NOMO-1 treated with dmso at 0.1 percent for 144 hours (cell line): ENCODE measurements around the gene AQP3.
"Not testable (repeated sequence)": the region's sequence is repeated elsewhere in the genome, so short reads cannot be mapped to it uniquely, and the experiment has no call there.

Experiments used
- DNase-seq: peaks from one replicate; lab custom pipeline; 2025; ENCODE audit not compliant: unreplicated experiment; lab: John Stamatoyannopoulos, UW

AQP3 gene

DNA sequence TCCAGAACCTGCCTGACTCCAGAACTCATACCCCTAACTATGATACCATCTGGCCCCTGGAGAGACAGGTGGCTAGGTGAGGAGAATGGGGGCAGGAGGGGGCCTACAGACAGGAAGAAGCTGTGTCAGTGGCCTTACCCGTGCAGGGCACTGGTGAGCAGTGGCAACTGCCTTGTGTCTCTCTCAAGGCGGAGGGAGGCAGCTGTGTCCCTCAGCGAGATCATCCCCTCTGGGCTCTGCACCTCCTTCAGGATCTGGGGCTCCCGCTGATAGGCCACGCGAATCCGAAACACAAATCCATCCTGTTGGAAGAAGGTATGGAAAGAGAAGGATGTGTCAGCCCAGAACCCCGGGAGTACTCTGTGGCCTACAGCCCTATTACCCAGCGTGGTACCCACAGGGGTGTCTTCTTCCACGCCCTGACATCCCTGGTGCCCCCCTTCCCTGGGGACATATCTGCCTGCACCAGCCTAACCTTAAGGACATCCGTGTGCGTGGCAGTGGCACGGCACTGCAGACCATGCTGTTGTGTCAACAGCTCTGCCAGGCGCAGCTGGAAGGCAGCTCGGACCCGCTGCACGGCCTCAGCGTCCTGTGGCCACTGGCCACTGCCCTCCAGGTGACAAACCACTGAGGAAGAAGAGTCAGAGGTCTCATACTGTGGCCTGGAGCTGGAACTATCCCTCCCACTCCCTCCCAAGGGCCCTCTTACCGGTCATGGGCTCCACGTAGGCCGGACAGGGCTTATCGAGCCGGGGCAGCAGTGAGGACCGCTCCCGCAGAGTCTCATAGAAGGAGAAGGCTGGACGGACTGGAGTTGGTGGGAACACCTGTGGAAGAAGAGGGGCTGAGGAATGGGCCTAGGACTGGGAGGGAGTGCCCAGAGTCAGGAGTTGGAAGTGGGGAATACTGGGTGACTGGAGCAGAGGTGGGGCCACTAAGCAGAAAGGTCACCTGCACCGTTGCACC is 18.5 kb upstream of the AQP3 start:
- no peak for DNase-seq

- no peak for DNase-seq
These were observed 17.7 kb upstream of the AQP3 start for GRCh38 chr9:33465096-33465495.

DNA sequence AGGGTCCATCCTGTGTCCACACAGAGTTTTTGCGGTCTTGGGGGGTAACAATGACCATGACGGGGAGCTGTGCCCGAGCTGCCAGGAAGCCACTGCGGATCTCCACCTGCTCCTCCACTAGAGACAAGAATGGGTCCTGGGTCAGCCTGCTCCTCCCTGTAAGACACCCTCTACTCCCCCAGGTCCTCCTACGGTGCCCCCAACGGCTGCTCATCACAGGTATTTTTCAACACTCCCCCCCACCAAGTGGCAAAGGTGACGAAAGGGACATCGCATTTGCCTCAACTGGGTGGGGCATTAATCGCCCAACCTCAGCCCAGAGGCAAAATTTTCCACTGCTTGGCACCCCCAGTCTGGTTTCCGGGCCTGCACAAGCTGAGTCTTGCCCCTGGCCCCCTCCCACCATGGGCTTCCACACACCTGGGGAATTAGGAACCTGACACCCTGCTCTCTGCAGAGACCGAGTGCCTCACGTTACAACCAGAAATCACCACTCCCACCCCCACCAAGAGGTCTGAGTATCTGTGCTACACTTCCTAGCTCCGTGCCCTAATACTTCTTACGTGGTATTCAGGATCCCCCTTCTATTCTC is 16.7 kb upstream of the AQP3 start:
- DNase-seq, result no peak

DNA sequence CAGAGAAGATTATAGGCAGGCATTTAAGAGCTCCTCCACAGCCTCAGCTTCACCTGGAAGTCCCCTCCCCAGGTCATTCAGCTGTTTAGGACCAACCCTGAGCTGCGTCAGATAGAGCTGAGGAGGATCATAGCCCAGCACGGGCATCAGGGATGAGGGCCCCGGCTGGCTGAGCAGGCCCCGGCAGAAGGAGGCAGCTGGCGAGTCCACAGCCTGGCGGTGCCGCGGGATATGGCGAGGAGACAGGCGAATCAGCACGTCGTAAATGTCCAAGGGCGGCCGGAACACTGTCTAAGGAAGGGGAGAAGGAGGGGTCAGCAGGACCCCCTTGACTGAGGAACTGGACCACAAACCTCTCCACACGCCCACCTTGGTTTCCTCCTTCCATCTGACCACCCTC is 15.8 kb upstream of the AQP3 start:
- no peak for DNase-seq

DNA sequence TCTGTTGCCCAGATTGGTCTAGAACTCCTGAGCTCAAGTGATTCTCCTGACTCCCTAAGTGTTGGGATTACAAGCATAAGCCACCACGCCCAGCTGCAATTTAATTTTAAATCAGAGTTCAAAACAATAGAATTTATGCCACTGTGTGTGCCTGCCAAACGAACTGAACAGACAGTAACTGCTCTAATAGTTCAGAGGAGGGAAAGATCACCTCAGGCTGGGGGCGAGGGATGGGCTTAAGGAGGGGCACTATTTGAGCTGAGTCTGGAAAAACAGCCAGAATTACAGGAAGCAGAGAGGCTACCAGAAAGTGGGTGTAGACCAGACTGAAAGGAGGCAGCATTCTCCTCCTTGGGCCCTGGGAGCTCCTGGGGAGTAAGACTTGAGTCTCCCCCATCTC is 14.1 kb upstream of the AQP3 start:
- no peak for DNase-seq

DNA sequence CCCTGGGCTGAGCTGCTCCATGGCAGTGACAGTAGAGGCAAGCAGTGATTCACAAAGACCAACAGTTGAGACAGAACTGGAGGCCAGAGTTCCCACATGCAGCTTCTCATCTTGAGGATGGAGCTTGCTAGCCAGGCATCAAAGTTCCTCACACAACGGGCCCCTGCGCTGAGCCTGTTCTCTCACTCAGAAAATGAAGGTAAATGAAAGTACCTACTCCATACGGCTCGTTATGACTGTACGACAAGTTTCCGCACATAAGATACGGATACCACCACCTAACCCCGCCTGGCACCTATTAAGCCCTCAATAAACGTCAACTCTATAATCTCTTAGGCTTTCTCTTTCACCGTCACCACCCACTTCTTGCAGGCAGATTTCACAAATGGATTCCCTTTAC is 13.5 kb upstream of the AQP3 start:
- DNase-seq, result no peak

- no peak for DNase-seq
These were observed 11.7 kb upstream of the AQP3 start for GRCh38 chr9:33459115-33459514.

- DNase-seq, result no peak
These were observed 11.1 kb upstream of the AQP3 start for GRCh38 chr9:33458444-33458843.

DNA sequence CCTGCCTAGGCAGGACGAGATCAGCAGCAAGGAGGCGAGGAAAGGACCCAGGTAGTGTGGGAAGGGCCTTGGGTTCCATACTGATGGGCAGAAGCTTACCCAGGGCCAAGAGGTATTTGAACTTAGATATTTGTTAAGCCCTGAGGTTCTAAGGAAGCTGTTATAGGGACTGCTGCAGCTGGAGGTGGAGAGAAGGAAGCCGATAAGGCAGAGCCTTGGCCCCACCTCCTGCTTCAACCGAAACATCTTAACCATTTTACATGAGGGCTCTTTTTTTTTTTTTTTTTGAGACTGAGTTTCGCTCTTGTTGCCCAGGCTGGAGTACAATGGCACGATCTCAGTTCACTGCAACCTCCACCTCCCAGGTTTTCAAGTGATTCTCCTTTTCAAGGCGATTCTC is 8.6 kb upstream of the AQP3 start:
- DNase-seq, result no peak

- DNase-seq, result not testable (repeated sequence)
These were observed 8.1 kb upstream of the AQP3 start for GRCh38 chr9:33455456-33455855.

DNA sequence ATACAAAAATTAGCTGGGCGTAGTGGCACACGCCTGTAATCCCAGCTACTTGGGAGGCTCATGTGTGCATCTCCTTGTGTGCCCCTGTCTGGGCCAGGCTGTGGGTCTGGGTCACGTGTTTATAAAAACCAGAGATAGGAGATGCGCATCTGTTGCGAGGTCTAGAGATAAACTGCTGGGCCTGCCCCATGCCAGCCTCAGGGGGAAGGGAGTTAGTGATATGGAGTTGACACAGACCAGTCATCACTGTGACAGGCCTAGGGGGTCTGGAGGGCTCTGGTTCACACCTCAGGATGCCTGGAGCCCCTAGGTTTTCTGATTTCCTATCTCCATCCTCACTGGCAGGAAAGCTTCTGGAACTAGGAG is 7.3 kb upstream of the AQP3 start:
- DNase-seq, result not testable (repeated sequence)

DNA sequence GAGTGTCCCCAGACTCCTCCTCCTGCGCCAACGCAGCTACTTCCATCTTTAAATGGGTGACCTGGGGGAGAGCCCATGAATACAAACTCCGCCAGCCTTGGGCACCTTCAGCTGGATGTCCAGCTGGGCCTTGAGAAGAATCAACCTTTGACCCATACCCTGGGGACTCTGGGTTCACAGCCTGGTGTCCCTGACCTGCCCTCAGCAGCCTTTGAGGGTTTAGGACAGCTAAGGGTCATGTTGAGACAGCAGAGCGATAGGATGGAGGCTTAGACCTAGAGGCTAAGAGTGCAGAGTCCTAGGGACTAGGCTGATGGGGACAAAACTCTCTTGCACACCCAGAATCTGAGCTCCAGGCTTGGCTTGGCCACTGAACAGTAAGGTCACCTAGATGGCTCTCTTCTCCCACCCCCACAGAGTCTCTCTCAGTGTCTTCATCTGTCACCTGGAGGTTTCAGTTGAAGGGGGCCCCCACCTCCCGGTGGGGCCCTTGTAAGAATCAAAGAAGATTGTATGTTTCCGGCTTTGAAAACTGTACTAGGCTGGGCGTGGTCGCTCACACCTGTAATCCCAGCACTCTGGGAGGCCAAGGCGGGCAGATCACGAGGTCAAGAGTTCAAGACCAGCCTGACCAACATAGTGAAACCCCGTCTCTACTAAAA is 6.7 kb upstream of the AQP3 start:
- DNase-seq, result no peak

- no peak for DNase-seq
These were observed 6.0 kb upstream of the AQP3 start for GRCh38 chr9:33453286-33453860.

- peak; percentile 78 for DNase-seq
These were observed 5.5 kb upstream of the AQP3 start for GRCh38 chr9:33452828-33453271.

DNA sequence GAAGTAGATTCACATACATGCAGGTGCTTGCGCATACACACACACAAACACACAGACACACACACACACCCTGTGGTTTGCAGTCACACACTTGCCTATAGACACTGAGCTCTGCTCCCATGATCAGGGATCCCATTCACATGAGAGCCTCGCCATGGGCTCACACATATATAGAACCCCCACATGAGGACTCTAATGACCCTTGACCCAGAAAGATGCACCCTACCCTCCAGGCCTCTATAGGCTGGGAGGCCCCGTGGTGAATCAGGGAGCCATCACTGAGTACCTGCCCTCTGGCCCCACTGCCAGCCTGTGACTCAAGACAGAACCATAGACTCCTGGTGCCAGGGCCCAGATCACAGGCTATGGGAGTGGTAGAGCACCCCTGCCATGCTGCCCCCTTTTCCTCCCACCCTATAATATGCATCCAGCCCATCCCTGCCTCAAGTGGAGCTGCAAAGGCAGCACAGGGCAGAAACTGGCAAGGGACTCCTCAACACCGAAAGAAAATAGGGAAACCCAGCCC is 3.3 kb upstream of the AQP3 start:
- DNase-seq, result no peak

DNA sequence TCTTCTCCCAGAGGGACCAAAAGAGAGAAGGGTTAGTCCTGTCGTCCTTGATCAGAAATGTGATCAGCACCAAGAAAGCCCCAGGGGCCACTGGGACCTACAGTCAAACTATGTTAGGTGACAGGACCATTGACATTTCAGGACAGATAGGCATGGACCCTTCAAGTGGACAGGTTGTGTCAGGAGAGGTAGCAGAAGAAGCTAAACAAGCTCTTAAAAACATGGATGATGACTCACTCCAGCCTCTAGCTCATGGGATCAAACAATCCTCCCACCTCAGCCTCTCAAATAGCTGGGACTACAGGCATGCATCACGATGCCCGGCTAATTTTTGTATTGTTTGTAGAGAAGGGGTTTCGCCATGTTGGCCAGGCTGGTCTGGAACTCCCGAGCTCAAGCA is 2.3 kb upstream of the AQP3 start:
- no peak for DNase-seq

GRCh38 chr9:33447799-33448553 is 583 bp upstream of the AQP3 start:
- DNase-seq, result no peak

GRCh38 chr9:33446240-33446945 is 1.0 kb downstream of the AQP3 start:
- DNase-seq, result no peak

DNA sequence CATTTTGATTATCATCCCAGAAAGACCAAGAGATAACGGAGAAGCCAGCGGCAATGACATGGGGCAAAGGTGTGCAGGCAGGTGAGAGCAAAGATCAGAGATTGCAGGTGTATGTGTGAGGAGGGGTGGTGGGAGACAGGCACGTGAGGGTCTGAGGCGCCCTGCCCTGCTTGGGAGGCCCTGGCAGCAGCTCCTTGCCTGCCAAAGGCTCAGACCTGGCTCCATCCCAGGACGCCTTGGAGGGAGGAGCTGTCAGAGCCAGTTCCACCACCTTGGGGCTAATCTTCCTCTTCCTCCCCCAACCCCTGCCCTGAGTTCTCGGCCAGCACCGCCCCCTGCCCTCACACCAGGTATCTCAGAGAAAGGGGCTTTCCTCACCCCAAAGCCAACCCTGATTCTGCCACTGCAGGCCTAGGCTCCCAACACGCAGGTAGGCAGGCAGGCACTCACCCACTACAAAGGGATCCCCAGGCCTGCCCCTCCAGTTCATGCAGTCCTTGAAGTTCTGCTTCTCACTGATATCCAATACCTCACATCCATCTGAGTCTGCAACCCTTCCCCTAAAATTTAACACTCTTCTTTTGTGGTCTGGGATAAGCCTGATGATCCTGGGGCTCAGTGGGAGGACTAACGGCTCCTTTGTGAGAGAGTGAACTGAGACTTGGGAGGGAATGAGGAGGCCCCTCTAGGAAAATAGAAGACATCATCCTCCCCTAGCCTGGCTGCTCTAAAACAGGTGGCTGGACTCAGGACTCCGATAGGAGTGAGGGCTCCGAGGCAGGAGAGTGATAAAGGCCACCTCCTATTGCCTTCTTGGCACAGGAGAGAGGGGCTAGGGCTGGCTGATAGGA is 1.8 kb downstream of the AQP3 start:
- DNase-seq, result no peak
